HG03045 (cell line): Measurements from ENCODE around the gene NXNL1.
"Not testable (repeated sequence)": the region's sequence is repeated elsewhere in the genome, so short reads cannot be mapped to it uniquely, and the experiment has no call there.

Experiments used
- ATAC-seq: cut with Tn5 transposase; IDR thresholded peaks from one replicate; pipeline ENCODE4 v1.9.1; 2021; ENCODE audit warnings: mild to moderate bottlenecking, moderate library complexity; ENCODE audit not compliant: unreplicated experiment

NXNL1 gene

GRCh38 chr19:17486545-17487240 lies 26.0 kb upstream of the NXNL1 start:
- no peak for ATAC-seq

GRCh38 chr19:17484520-17485185 lies 23.9 kb upstream of the NXNL1 start:
- no peak for ATAC-seq

- ATAC-seq: no peak
These were observed 22.9 kb upstream of the NXNL1 start for GRCh38 chr19:17483605-17484002.

- ATAC-seq: no peak
These were observed 22.3 kb upstream of the NXNL1 start for GRCh38 chr19:17482877-17483604.

- ATAC-seq: no peak
These were observed 21.3 kb upstream of the NXNL1 start for GRCh38 chr19:17481986-17482385.

- ATAC-seq: no peak
These were observed 18.6 kb upstream of the NXNL1 start for GRCh38 chr19:17479325-17479791.

- no peak for ATAC-seq
These were observed 14.9 kb upstream of the NXNL1 start for GRCh38 chr19:17475541-17476115.

- not testable (repeated sequence) for ATAC-seq
These were observed 14.3 kb upstream of the NXNL1 start for GRCh38 chr19:17475011-17475540.

GRCh38 chr19:17473041-17473440 lies 12.3 kb upstream of the NXNL1 start:
- ATAC-seq: no peak

- no peak for ATAC-seq
These were observed 10.8 kb upstream of the NXNL1 start for GRCh38 chr19:17471410-17472125.

- peak; percentile 81 for ATAC-seq
These were observed 9.5 kb upstream of the NXNL1 start, which contains the start of gene SLC27A1 for GRCh38 chr19:17470068-17470841. Gene SLC27A1, plus strand, starts transcription at chr19:17470524. Its CDS starts 17 bp downstream, at chr19:17470541.

- ATAC-seq: peak; percentile 52
These were observed 8.8 kb upstream of the NXNL1 start for GRCh38 chr19:17469481-17470067.

- ATAC-seq: no peak
These were observed 8.4 kb upstream of the NXNL1 start for GRCh38 chr19:17469092-17469480.

GRCh38 chr19:17468302-17469091 lies 7.8 kb upstream of the NXNL1 start:
- ATAC-seq: no peak

- no peak for ATAC-seq
These were observed 7.0 kb upstream of the NXNL1 start for GRCh38 chr19:17467471-17468301.

GRCh38 chr19:17466487-17466850 lies 5.7 kb upstream of the NXNL1 start:
- no peak for ATAC-seq

GRCh38 chr19:17458970-17459369 lies 1.8 kb downstream of the NXNL1 start:
- ATAC-seq: no peak

- no peak for ATAC-seq
These were observed 3.1 kb downstream of the NXNL1 start for GRCh38 chr19:17457616-17458015.
